HepG2 (cell line): ENCODE data around the gene SCP2. TPM values are rescaled to one million over a fixed set of nuclear protein-coding genes. Genes with fewer than 3 reads are reported as not detected.
A peak's percentile ranks its signal among the peaks of the same experiment; 100 is the strongest.

Experiments used
- BCL6 ChIP-seq: IDR thresholded peaks from 2 replicates; pipeline ENCODE4 v1.6.1; 2016; ENCODE audit warnings: missing genetic modification reagents, missing compliant biosample characterization
- CHCHD3 ChIP-seq: sonication (generic); formaldehyde crosslinking; IDR thresholded peaks from 2 replicates; pipeline ENCODE4 v1.8.0; 2022; ENCODE audit warnings: mild to moderate bottlenecking, missing genetic modification reagents, moderate library complexity
- CREB1 ChIP-seq, 2 experiments: fragments of 450-650 bp in 1 of 2; IDR thresholded peaks; 2 replicates each; pipeline ENCODE4 v1.6.1; 2016 to 2017; ENCODE audit warnings: control low read depth in 1 of 2, mild to moderate bottlenecking in 1 of 2, missing compliant biosample characterization in 1 of 2, missing genetic modification characterization in 1 of 2
- FOXA3 ChIP-seq: IDR thresholded peaks from 2 replicates; pipeline ENCODE4 v1.6.1; 2016; ENCODE audit warnings: missing genetic modification reagents, missing compliant biosample characterization
- FOXK1 ChIP-seq: sonication (generic); formaldehyde crosslinking; IDR thresholded peaks from 2 replicates; pipeline ENCODE4 v1.4.0; 2020; ENCODE audit warnings: low read depth, missing genetic modification reagents, borderline replicate concordance
- MIER2 ChIP-seq: IDR thresholded peaks from 2 replicates; pipeline ENCODE4 v1.6.1; 2016; ENCODE audit warnings: missing biosample characterization, missing genetic modification reagents
- TBL1XR1 ChIP-seq: fragments of 150-350 bp; IDR thresholded peaks from 2 replicates; pipeline ENCODE4 v1.6.1; 2014; ENCODE audit warnings: borderline replicate concordance, low read length; ENCODE audit not compliant: partially characterized antibody
- YEATS4 ChIP-seq: sonication (generic); formaldehyde crosslinking; IDR thresholded peaks from 2 replicates; pipeline ENCODE4 v1.4.0; 2020; ENCODE audit warnings: missing genetic modification reagents, borderline replicate concordance
- ZBTB1 ChIP-seq: sonication (generic); formaldehyde crosslinking; IDR thresholded peaks from 2 replicates; pipeline ENCODE4 v1.4.0; 2020; ENCODE audit warnings: missing genetic modification reagents, borderline replicate concordance
- ZFP1 ChIP-seq: IDR thresholded peaks from 2 replicates; pipeline ENCODE4 v1.6.1; 2016
- ZNF230 ChIP-seq: sonication (generic); formaldehyde crosslinking; IDR thresholded peaks from 2 replicates; pipeline ENCODE4 v1.4.0; 2020; ENCODE audit warnings: mild to moderate bottlenecking, missing genetic modification reagents
- ZNF614 ChIP-seq: IDR thresholded peaks from 2 replicates; pipeline ENCODE4 v1.6.1; 2018; ENCODE audit warnings: missing biosample characterization, missing genetic modification reagents, inconsistent platforms, borderline replicate concordance
- ZNF782 ChIP-seq: sonication (generic); formaldehyde crosslinking; IDR thresholded peaks from 2 replicates; pipeline ENCODE4 v1.4.0; 2020; ENCODE audit warnings: missing genetic modification reagents, mild to moderate bottlenecking, borderline replicate concordance
- polyA plus RNA-seq, 8 experiments: library from polyadenylated mRNA; depleted of rRNA in 3 of 8; stranded (reverse) in 7 of 8; unstranded in 1 of 8; fragments of >200 nt; fragmentation: Illumina TruSeq in 4 of 8; extraction: Trizol in 4 of 8; gene quantifications; 2 replicates each; pipeline versions ENCODE4 v1.2.1 to v1.2.3, GENCODE V29; 2011 to 2016; ENCODE audit warnings: low read depth in 4 of 8, missing spikeins in 1 of 8, mixed read lengths in 1 of 8; ENCODE audit not compliant: insufficient read depth in 1 of 8
- total RNA-seq, 5 experiments: library from RNA; depleted of rRNA; stranded (reverse); fragments of >200 nt; fragmentation: Illumina TruSeq; extraction: Trizol; gene quantifications; 2 replicates each; pipeline ENCODE4 v1.2.3, GENCODE V29; 2016; ENCODE audit warnings: low read depth in 1 of 5
- TF ChIP-seq, protein P1 (sequence below): IDR thresholded peaks from 2 replicates; pipeline ENCODE4 v1.6.1; 2016; ENCODE audit warnings: missing compliant biosample characterization, missing genetic modification reagents, borderline replicate concordance
- TF ChIP-seq, protein P2 (sequence below): sonication (generic); formaldehyde crosslinking; IDR thresholded peaks from 2 replicates; pipeline ENCODE4 v1.4.0; 2020; ENCODE audit warnings: missing genetic modification reagents
- TF ChIP-seq, protein P3 (sequence below): IDR thresholded peaks from 2 replicates; pipeline ENCODE4 v1.6.1; 2016; ENCODE audit warnings: control low read depth
- TF ChIP-seq, protein P4 (sequence below): IDR thresholded peaks from 2 replicates; pipeline ENCODE4 v1.6.1; 2016; ENCODE audit warnings: low read depth
- TF ChIP-seq, protein P5 (sequence below): sonication (generic); formaldehyde crosslinking; IDR thresholded peaks from 2 replicates; pipeline ENCODE4 v1.5.0; 2020; ENCODE audit warnings: missing genetic modification reagents
- TF ChIP-seq, protein P6 (sequence below): sonication (generic); formaldehyde crosslinking; IDR thresholded peaks from 2 replicates; pipeline ENCODE4 v1.5.1; 2020; ENCODE audit warnings: mild to moderate bottlenecking, missing genetic modification reagents, borderline replicate concordance

The SCP2 gene
- total and polyA plus RNA-seq, 2 of the 13 experiments (the other 11 are each of a cell fraction or from before 2014, with no cell fraction given) = 59.0 to 133 TPM

DNA sequence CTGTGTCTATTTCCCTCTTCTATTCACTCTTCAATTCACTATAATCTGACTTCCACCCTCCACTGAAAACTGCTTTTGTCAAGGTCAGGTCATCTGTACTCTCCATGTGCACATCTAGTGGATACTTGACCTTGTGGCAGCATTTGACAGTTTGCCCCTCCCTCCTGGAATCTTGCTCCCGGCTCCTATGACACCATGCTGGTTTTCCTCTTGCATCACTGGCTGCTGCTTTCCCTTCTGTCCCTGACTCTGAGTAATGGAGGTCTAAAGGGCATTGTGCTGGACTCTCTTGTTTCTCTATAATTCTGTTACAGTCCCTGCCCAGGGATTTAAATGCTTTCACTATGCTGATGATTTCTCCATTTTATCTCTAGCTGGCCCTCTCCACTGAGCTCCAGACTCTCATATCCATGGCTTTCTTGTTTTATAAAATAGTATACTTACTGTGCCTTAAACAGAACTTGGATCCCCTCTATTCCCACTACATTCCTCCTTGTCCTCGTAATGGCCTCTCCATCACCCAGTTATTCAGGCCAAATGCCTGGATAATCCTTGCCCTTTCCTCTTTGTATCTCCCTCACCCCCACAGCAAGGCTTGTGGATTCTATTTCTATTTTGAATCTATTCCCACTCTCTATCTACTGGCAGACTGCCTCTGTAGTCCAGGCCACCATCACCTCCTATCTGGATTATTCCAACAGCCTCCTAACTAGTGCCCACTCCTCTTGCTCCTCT, 98.1 kb downstream of the SCP2 start (continued):
- TF ChIP-seq, protein P1, sequence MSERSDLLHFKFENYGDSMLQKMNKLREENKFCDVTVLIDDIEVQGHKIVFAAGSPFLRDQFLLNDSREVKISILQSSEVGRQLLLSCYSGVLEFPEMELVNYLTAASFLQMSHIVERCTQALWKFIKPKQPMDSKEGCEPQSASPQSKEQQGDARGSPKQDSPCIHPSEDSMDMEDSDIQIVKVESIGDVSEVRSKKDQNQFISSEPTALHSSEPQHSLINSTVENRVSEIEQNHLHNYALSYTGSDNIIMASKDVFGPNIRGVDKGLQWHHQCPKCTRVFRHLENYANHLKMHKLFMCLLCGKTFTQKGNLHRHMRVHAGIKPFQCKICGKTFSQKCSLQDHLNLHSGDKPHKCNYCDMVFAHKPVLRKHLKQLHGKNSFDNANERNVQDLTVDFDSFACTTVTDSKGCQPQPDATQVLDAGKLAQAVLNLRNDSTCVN (CRISPR knock-in tag) = peak; percentile 13; the same call in 1 of the 2 replicates
- TF ChIP-seq, protein P2, sequence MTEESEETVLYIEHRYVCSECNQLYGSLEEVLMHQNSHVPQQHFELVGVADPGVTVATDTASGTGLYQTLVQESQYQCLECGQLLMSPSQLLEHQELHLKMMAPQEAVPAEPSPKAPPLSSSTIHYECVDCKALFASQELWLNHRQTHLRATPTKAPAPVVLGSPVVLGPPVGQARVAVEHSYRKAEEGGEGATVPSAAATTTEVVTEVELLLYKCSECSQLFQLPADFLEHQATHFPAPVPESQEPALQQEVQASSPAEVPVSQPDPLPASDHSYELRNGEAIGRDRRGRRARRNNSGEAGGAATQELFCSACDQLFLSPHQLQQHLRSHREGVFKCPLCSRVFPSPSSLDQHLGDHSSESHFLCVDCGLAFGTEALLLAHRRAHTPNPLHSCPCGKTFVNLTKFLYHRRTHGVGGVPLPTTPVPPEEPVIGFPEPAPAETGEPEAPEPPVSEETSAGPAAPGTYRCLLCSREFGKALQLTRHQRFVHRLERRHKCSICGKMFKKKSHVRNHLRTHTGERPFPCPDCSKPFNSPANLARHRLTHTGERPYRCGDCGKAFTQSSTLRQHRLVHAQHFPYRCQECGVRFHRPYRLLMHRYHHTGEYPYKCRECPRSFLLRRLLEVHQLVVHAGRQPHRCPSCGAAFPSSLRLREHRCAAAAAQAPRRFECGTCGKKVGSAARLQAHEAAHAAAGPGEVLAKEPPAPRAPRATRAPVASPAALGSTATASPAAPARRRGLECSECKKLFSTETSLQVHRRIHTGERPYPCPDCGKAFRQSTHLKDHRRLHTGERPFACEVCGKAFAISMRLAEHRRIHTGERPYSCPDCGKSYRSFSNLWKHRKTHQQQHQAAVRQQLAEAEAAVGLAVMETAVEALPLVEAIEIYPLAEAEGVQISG (CRISPR knock-in tag) = 0 out of 2 replicates have a peak, but pooled peaks have one; percentile 38
- TF ChIP-seq FOXK1 (0 out of 2 replicates have a peak, but pooled peaks have one; percentile 32), MIER2 (0 out of 2 replicates have a peak, but pooled peaks have one; percentile 21), BCL6 (peak; percentile 68; the same call in 1 of the 2 replicates), CHCHD3 (CRISPR knock-in tag) (no peak), ZNF230 (0 out of 2 replicates have a peak, but pooled peaks have one; percentile 48), CREB1 (IDR thresholded peaks at IDR 0.05) (peak; percentile 63), CREB1 (CRISPR knock-in tag; IDR thresholded peaks at IDR 0.05) (peak; percentile 83), ZNF614 (peak; percentile 91; the same call in 1 of the 2 replicates), FOXA3 (CRISPR knock-in tag) (peak; percentile 50), TBL1XR1 (peak; percentile 69), ZBTB1 (CRISPR knock-in tag) (no peak), ZFP1 (CRISPR knock-in tag) (no peak), ZNF782 (CRISPR knock-in tag) (0 out of 2 replicates have a peak, but pooled peaks have one; percentile 27), YEATS4 (peak; percentile 55; the same call in 1 of the 2 replicates)
- TF ChIP-seq, protein P3, sequence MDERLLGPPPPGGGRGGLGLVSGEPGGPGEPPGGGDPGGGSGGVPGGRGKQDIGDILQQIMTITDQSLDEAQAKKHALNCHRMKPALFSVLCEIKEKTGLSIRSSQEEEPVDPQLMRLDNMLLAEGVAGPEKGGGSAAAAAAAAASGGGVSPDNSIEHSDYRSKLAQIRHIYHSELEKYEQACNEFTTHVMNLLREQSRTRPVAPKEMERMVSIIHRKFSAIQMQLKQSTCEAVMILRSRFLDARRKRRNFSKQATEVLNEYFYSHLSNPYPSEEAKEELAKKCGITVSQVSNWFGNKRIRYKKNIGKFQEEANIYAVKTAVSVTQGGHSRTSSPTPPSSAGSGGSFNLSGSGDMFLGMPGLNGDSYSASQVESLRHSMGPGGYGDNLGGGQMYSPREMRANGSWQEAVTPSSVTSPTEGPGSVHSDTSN (CRISPR knock-in tag) = peak; percentile 38; the same call in 1 of the 2 replicates
- TF ChIP-seq, protein P4, sequence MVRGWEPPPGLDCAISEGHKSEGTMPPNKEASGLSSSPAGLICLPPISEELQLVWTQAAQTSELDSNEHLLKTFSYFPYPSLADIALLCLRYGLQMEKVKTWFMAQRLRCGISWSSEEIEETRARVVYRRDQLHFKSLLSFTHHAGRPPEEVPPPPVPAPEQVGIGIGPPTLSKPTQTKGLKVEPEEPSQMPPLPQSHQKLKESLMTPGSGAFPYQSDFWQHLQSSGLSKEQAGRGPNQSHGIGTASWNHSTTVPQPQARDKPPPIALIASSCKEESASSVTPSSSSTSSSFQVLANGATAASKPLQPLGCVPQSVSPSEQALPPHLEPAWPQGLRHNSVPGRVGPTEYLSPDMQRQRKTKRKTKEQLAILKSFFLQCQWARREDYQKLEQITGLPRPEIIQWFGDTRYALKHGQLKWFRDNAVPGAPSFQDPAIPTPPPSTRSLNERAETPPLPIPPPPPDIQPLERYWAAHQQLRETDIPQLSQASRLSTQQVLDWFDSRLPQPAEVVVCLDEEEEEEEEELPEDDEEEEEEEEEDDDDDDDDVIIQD = peak; percentile 83; the same call in 1 of the 2 replicates
- TF ChIP-seq, protein P5, sequence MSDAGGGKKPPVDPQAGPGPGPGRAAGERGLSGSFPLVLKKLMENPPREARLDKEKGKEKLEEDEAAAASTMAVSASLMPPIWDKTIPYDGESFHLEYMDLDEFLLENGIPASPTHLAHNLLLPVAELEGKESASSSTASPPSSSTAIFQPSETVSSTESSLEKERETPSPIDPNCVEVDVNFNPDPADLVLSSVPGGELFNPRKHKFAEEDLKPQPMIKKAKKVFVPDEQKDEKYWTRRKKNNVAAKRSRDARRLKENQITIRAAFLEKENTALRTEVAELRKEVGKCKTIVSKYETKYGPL (CRISPR knock-in tag) = no peak
- TF ChIP-seq, protein P6, sequence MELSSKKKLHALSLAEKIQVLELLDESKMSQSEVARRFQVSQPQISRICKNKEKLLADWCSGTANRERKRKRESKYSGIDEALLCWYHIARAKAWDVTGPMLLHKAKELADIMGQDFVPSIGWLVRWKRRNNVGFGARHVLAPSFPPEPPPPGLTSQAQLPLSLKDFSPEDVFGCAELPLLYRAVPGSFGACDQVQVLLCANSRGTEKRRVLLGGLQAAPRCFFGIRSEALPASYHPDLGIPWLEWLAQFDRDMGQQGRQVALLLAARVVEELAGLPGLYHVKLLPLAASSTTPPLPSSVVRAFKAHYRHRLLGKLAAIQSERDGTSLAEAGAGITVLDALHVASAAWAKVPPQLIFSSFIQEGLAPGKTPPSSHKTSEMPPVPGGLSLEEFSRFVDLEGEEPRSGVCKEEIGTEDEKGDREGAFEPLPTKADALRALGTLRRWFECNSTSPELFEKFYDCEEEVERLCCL (CRISPR knock-in tag) = no peak
